K562 (cell line): ENCODE results near the gene KLHL35. TPM values are rescaled to one million over a fixed set of nuclear protein-coding genes. Genes with fewer than 3 reads are reported as not detected.

Experiments
- CREM ChIP-seq: IDR thresholded peaks from 2 replicates; pipeline ENCODE4 v1.6.1; 2014; ENCODE audit warnings: antibody characterized with exemption, low read depth
- FOXA3 ChIP-seq, 2 experiments: fragments of 450-650 bp in 1 of 2; sonication (generic) in 1 of 2; formaldehyde crosslinking; IDR thresholded peaks in 1 of 2; conservative IDR thresholded peaks in 1 of 2; 2 replicates each; pipeline versions ENCODE4 v1.4.0 to v1.8.0; 2020 to 2022; ENCODE audit warnings: mild to moderate bottlenecking in 2 of 2, missing genetic modification reagents in 1 of 2
- HDAC8 ChIP-seq: fragments of 450-650 bp; IDR thresholded peaks from 2 replicates; pipeline ENCODE4 v1.6.1; 2016; ENCODE audit warnings: mild to moderate bottlenecking, missing genetic modification characterization, moderate library complexity, missing compliant biosample characterization
- NFIC ChIP-seq: fragments of 450-650 bp; IDR thresholded peaks from 2 replicates; pipeline ENCODE4 v1.6.1; 2017; ENCODE audit warnings: mild to moderate bottlenecking, inconsistent platforms
- PBX2 ChIP-seq, 2 experiments: IDR thresholded peaks in 1 of 2; conservative IDR thresholded peaks in 1 of 2; 2 replicates each; pipeline ENCODE4 v1.6.1; 2016; ENCODE audit warnings: low read depth in 2 of 2, mild to moderate bottlenecking in 1 of 2, missing compliant biosample characterization in 1 of 2, missing genetic modification characterization in 1 of 2, moderate library complexity in 1 of 2
- PRDM10 ChIP-seq: fragments of 450-650 bp; IDR thresholded peaks from 2 replicates; pipeline ENCODE4 v1.6.1; 2018; ENCODE audit not compliant: partially characterized antibody
- polyA plus RNA-seq, 8 experiments: library from polyadenylated mRNA; depleted of rRNA in 4 of 8; stranded (reverse) in 5 of 8; unstranded in 3 of 8; fragments of >200 nt; fragmentation: Nextera tagmentation in 2 of 8; fragmentation: Illumina TruSeq in 1 of 8; extraction: Ambion mirVana in 2 of 8; extraction: Trizol in 1 of 8; gene quantifications; 2 replicates each; pipeline versions ENCODE4 v1.2.1 to v1.2.3, GENCODE V29; 2011 to 2014; ENCODE audit warnings: inconsistent platforms in 1 of 8, missing spikeins in 1 of 8
- total RNA-seq, 7 experiments: library from RNA; depleted of rRNA in 6 of 7; stranded (reverse); fragments of >200 nt in 6 of 7; fragmentation: Illumina TruSeq in 2 of 7; extraction: Trizol in 2 of 7; gene quantifications; 2 replicates each; pipeline versions ENCODE4 v1.2.1 to v1.2.3, GENCODE V29; 2011 to 2021; ENCODE audit warnings: low replicate concordance in 1 of 7
- TF ChIP-seq, protein P1 (sequence below), 2 experiments: fragments of 450-650 bp; IDR thresholded peaks; 2 replicates each; pipeline ENCODE4 v1.6.1; 2016
- TF ChIP-seq, protein P2 (sequence below): sonication (generic); formaldehyde crosslinking; IDR thresholded peaks from 2 replicates; pipeline ENCODE4 v1.5.0; 2020; ENCODE audit warnings: missing genetic modification reagents
- TF ChIP-seq, protein P3 (sequence below): sonication (generic); formaldehyde crosslinking; IDR thresholded peaks from 2 replicates; pipeline ENCODE4 v1.8.1; 2022; ENCODE audit warnings: missing genetic modification reagents
- TF ChIP-seq, protein P4 (sequence below): fragments of 450-650 bp; IDR thresholded peaks from 2 replicates; pipeline ENCODE4 v1.7.1; 2018; ENCODE audit warnings: mild to moderate bottlenecking, low read depth; ENCODE audit not compliant: partially characterized antibody

Gene KLHL35
- total and polyA plus RNA-seq, 9 of the 15 experiments (the other 6 are each of a cell fraction or from before 2014, with no cell fraction given), result not detected

DNA sequence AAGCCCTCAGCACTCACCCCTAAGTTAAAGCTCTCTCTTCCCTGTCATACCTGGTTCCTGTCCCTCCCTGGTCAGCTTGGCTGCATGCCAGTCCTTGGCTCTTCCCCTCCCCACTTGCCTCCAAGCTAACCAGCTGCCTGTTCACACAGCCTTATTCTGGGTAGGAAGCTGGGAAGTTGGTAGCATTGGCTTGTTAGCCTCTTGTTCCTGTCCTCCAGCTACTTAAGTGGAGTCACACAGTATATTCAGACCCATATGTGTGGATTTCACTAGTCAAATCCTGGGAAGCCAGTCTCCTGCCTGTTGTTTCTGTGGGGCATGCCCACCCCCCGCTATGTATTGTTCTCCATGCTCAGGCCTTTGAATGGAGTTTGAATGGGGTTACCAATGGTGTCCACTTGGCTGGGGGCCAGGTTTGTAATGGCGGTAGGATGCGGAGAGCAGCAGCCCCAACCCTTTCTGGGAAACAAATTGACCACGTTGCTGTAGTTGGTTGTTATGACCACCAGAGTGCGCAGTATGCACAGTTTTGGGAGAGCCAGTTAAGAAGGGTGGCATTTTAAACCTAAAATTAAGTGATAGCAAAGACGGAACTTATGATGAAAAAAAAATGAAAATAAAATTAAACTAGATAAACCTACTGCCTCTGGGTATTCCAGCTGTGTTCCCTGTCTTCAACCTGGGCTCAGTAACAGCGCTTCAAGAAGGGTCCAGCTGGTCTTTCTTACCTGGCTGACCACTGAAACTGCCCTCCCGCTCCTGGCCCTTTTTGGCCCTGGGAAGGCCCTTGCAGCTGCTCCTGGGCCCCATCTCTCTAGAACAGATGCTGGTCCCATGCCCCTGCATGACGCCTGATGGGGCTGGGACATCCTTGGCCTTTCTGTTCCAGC lies 44.4 kb downstream of the KLHL35 start (continued):
- TF ChIP-seq, protein P1, sequence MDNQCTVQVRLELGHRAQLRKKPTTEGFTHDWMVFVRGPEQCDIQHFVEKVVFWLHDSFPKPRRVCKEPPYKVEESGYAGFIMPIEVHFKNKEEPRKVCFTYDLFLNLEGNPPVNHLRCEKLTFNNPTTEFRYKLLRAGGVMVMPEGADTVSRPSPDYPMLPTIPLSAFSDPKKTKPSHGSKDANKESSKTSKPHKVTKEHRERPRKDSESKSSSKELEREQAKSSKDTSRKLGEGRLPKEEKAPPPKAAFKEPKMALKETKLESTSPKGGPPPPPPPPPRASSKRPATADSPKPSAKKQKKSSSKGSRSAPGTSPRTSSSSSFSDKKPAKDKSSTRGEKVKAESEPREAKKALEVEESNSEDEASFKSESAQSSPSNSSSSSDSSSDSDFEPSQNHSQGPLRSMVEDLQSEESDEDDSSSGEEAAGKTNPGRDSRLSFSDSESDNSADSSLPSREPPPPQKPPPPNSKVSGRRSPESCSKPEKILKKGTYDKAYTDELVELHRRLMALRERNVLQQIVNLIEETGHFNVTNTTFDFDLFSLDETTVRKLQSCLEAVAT (IDR thresholded peaks at IDR 0.05), result no peak
- peak; percentile 54 for TF ChIP-seq CREM
- TF ChIP-seq, protein P2, sequence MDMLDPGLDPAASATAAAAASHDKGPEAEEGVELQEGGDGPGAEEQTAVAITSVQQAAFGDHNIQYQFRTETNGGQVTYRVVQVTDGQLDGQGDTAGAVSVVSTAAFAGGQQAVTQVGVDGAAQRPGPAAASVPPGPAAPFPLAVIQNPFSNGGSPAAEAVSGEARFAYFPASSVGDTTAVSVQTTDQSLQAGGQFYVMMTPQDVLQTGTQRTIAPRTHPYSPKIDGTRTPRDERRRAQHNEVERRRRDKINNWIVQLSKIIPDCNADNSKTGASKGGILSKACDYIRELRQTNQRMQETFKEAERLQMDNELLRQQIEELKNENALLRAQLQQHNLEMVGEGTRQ (CRISPR knock-in tag), result no peak
- TF ChIP-seq PBX2 (CRISPR knock-in tag; IDR thresholded peaks at IDR 0.05; ENCODE audit: low read depth), result no peak
- TF ChIP-seq PBX2 (tag; conservative IDR thresholded peaks at IDR 0.05; ENCODE audit: low read depth), result no peak
- TF ChIP-seq HDAC8 (tag), result no peak
- no peak for TF ChIP-seq FOXA3 (CRISPR knock-in tag; conservative IDR thresholded peaks at IDR 0.05 in 1 of 2, IDR thresholded peaks at IDR 0.05 in 1 of 2)
- TF ChIP-seq, protein P3, sequence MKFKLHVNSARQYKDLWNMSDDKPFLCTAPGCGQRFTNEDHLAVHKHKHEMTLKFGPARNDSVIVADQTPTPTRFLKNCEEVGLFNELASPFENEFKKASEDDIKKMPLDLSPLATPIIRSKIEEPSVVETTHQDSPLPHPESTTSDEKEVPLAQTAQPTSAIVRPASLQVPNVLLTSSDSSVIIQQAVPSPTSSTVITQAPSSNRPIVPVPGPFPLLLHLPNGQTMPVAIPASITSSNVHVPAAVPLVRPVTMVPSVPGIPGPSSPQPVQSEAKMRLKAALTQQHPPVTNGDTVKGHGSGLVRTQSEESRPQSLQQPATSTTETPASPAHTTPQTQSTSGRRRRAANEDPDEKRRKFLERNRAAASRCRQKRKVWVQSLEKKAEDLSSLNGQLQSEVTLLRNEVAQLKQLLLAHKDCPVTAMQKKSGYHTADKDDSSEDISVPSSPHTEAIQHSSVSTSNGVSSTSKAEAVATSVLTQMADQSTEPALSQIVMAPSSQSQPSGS, result no peak
- peak; percentile 13 for TF ChIP-seq PRDM10
- TF ChIP-seq, protein P4, sequence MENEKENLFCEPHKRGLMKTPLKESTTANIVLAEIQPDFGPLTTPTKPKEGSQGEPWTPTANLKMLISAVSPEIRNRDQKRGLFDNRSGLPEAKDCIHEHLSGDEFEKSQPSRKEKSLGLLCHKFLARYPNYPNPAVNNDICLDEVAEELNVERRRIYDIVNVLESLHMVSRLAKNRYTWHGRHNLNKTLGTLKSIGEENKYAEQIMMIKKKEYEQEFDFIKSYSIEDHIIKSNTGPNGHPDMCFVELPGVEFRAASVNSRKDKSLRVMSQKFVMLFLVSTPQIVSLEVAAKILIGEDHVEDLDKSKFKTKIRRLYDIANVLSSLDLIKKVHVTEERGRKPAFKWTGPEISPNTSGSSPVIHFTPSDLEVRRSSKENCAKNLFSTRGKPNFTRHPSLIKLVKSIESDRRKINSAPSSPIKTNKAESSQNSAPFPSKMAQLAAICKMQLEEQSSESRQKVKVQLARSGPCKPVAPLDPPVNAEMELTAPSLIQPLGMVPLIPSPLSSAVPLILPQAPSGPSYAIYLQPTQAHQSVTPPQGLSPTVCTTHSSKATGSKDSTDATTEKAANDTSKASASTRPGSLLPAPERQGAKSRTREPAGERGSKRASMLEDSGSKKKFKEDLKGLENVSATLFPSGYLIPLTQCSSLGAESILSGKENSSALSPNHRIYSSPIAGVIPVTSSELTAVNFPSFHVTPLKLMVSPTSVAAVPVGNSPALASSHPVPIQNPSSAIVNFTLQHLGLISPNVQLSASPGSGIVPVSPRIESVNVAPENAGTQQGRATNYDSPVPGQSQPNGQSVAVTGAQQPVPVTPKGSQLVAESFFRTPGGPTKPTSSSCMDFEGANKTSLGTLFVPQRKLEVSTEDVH, result peak; percentile 60
- TF ChIP-seq NFIC, result peak; percentile 99
